Testis (tissue), 3 donors: ENCODE measurements around the gene GPR34. TPM values are rescaled to one million over a fixed set of nuclear protein-coding genes. Genes with fewer than 3 reads are reported as not detected.

Experiments
- DNase-seq: peaks from one replicate; pipeline ENCODE4 v3.0.0-alpha.2; 2019
- H3K27ac ChIP-seq, 2 donors: fragments of 200-600 bp; sonication (generic); one replicate each; pipeline ENCODE4 v1.5.1; 2019
- H3K27me3 ChIP-seq: fragments of 200-600 bp; sonication (generic); one replicate; pipeline ENCODE4 v1.5.1; 2019
- H3K36me3 ChIP-seq: fragments of 200-600 bp; sonication (generic); one replicate; pipeline ENCODE4 v1.5.1; 2017; ENCODE audit warnings: low read depth; ENCODE audit errors: missing control alignments
- H3K4me1 ChIP-seq: fragments of 200-600 bp; sonication (generic); one replicate; pipeline ENCODE4 v1.5.1; 2019
- H3K4me3 ChIP-seq, 2 donors: fragments of 200-600 bp; sonication (generic); one replicate each; pipeline ENCODE4 v1.5.1; 2017 to 2019
- H3K9me3 ChIP-seq: fragments of 200-600 bp; sonication (generic); one replicate; pipeline ENCODE4 v1.5.1; 2017
- POLR2A ChIP-seq: fragments of 450-650 bp; IDR thresholded peaks from one replicate; pipeline ENCODE4 v1.6.1; 2017; ENCODE audit warnings: antibody characterized with exemption, mild to moderate bottlenecking, moderate library complexity
- WGBS, 2 donors: methylation state at CpG; one replicate each; pipeline ENCODE4 v1.1.5; 2018; 5-methylcytosine and 5-hydroxymethylcytosine counted together
- intact Hi-C: fragments of 100-400 bp; cut with DNase I; formaldehyde crosslinking; loops from one replicate; pipeline ENCODE4 v1.15.1; 2023; ENCODE audit warnings: low total_unique reads
- polyA plus RNA-seq: library from polyadenylated mRNA; stranded (reverse); fragments of 350-450 nt; fragmentation: Illumina TruSeq; extraction: RNeasy Lipid Tissue Mini Kit (QIAGEN cat#74804); gene quantifications from one replicate; pipeline ENCODE4 v1.2.3, GENCODE V29; 2014; ENCODE audit warnings: low read depth, low replicate concordance; ENCODE audit not compliant: insufficient read depth
- total RNA-seq, 2 donors: library from RNA; depleted of rRNA; stranded (reverse); fragments of >200 nt; gene quantifications; one replicate each; pipeline ENCODE4 v1.2.3, GENCODE V29; 2016
- TF ChIP-seq, protein P1 (sequence below), 3 experiments: fragments of 450-650 bp in 2 of 3; fragments of 200-600 bp in 1 of 3; sonication (generic) in 1 of 3; IDR thresholded peaks; one replicate each; pipeline ENCODE4 v1.5.1; 2016 to 2019; ENCODE audit warnings: antibody characterized with exemption in 3 of 3, mild to moderate bottlenecking in 2 of 3, moderate library complexity in 1 of 3

The GPR34 gene
- total and polyA plus RNA-seq, 3 donors from 2014 or later, result 1.0 to 3.8 (median 3.5) TPM

DNA sequence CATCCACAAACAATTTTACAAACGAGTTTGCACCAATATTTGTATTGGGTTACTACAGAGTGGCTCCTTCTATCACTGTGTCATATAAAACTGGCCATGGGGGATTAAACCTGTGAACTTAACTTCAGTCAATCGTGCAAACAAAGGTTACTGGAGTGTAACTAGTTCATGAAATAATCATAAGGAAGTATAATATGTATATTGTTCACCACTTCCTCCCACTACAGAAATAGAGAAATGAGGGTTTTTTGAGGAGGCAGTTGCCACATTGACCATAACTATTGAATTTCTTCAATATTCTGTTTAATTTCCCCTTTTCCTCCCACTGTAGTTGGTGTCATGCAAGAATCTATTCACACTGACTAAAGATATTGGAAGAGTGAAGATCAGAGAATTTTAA, 35.1 kb downstream of the GPR34 start, which contains the start of gene GPR82:
Gene GPR82, plus strand, starts transcription at position 356 of the 400 bp plus-strand sequence. CDS start 2,846 bp downstream, outside the sequence.
- TF ChIP-seq, protein P1, sequence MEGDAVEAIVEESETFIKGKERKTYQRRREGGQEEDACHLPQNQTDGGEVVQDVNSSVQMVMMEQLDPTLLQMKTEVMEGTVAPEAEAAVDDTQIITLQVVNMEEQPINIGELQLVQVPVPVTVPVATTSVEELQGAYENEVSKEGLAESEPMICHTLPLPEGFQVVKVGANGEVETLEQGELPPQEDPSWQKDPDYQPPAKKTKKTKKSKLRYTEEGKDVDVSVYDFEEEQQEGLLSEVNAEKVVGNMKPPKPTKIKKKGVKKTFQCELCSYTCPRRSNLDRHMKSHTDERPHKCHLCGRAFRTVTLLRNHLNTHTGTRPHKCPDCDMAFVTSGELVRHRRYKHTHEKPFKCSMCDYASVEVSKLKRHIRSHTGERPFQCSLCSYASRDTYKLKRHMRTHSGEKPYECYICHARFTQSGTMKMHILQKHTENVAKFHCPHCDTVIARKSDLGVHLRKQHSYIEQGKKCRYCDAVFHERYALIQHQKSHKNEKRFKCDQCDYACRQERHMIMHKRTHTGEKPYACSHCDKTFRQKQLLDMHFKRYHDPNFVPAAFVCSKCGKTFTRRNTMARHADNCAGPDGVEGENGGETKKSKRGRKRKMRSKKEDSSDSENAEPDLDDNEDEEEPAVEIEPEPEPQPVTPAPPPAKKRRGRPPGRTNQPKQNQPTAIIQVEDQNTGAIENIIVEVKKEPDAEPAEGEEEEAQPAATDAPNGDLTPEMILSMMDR (IDR thresholded peaks at IDR 0.05), result no peak
- TF ChIP-seq POLR2A, result no peak
- H3K4me1 ChIP-seq, result no peaks in the 10 kb centered on the region
- intact Hi-C loops, result no loop called here
- WGBS, 2 donors, result 85 to 94% methylated on average over 2 of the region's 2 CpGs
- H3K27ac ChIP-seq, result no peak within 1 kb of the TSS
- no peaks in the 10 kb centered on the region for H3K27me3 ChIP-seq
- no peaks in the 10 kb centered on the region for H3K9me3 ChIP-seq
- DNase-seq, result no peak
- no peak within 1 kb of the TSS for H3K4me3 ChIP-seq
- H3K36me3 ChIP-seq, result no peaks in the 10 kb centered on the region

DNA sequence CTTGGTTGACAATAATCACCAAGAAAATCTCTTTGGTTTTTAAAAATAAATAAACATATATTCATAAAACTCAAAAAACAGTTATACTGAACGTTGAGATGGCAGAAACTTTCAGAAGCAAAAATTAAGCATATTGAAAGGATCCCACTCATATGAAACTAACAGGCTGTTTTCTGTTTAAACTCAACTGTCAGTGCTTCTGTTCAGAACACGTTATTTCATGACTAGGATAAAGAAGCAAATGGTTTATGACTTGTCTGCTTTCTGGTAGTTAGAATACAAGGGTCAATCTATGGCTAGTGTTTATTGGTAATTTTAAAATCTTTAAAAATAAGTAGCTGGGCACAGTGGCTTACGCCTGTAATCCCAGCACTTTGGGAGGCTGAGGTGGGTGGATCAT, 39.4 kb downstream of the GPR34 start:
- no peak for DNase-seq
- TF ChIP-seq POLR2A, result no peak
- TF ChIP-seq, protein P1 (IDR thresholded peaks at IDR 0.05), result no peak
- Histone ChIP-seq H3K9me3 (no peaks in the 10 kb centered on the region), H3K4me3 (no peak overlapping the region), H3K27me3 (no peaks in the 10 kb centered on the region), H3K27ac (no peak overlapping the region), H3K4me1 (no peaks in the 10 kb centered on the region), H3K36me3 (no peaks in the 10 kb centered on the region)
- intact Hi-C loops, result no loop called here
- WGBS, 2 donors, result 89 to 92% methylated on average over 3 of the region's 3 CpGs

DNA sequence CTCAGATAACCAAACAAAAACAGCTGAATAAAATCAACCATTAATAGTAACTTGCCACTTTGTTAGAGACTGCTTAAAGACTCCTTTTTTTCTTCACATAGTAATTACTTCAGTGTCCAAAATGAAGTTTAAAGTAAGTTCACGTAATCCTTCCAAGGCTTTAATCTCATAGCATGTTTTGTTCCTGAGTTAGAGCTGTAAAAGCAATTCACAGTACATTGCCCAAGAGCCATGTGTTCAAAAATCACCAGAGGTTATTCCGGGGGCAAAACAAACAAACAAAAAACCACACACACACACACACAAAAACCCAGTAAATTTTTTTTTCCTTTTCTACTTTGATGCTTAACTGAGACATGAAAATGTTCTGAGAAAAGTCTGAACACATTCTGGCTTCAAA, 41.3 kb downstream of the GPR34 start:
- Histone ChIP-seq H3K4me3 (no peak overlapping the region), H3K36me3 (no peaks in the 10 kb centered on the region), H3K9me3 (no peaks in the 10 kb centered on the region), H3K4me1 (no peaks in the 10 kb centered on the region), H3K27me3 (no peaks in the 10 kb centered on the region), H3K27ac (no peak overlapping the region)
- intact Hi-C loops, result no loop called here
- no peak for TF ChIP-seq POLR2A
- TF ChIP-seq, protein P1 (IDR thresholded peaks at IDR 0.05), result no peak
- DNase-seq, result no peak
- 55 to 56% methylated on average over 2 of the region's 2 CpGs for WGBS, 2 donors

DNA sequence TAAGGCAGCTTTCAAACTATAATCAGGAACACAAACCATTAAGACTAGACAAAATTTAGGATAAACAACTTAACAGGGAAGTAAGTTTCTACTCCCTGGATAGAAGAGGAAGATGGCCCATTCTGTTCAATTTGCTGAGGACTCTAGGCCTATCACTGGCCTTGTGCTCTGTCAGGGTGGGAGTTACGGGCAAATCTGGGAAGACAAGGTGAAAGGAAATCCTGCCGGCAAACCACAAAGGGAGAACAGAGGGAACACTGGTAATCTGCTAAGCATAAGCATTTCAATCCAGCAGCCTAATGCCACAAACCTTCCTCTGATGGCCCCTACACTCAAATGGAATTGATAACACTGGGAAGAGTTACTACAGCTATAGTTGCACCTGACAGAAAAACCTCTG, 43.5 kb downstream of the GPR34 start:
- no peak overlapping the region for H3K27ac ChIP-seq
- H3K4me1 ChIP-seq, result no peaks in the 10 kb centered on the region
- TF ChIP-seq POLR2A, result no peak
- TF ChIP-seq, protein P1 (IDR thresholded peaks at IDR 0.05), result no peak
- no peak overlapping the region for H3K4me3 ChIP-seq
- DNase-seq, result no peak
- no peaks in the 10 kb centered on the region for H3K27me3 ChIP-seq
- 69 to 76% methylated on average over 2 of the region's 2 CpGs for WGBS, 2 donors
- no peaks in the 10 kb centered on the region for H3K9me3 ChIP-seq
- intact Hi-C loops, result no loop called here
- no peaks in the 10 kb centered on the region for H3K36me3 ChIP-seq

DNA sequence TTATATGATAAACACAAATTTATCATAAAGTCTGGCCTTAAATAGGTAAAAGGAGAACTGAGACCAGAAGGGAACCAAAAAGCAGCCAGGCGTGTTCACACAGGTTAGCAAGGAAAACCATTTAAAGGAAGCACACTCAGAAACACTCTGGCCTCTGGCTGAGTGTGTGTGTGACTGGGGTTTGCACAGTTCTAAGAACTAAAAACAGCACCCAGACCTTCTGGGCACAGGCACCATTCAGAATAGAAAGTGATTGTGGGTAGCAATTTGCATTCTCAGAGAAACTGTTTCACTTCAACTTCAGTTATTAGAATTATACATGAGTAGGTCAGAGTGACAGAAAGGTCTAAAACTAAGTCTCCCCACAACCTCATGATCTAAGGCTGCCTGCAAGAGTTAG, 45.2 kb downstream of the GPR34 start:
- no peak for TF ChIP-seq POLR2A
- TF ChIP-seq, protein P1 (IDR thresholded peaks at IDR 0.05), result no peak
- H3K4me1 ChIP-seq, result no peaks in the 10 kb centered on the region
- DNase-seq, result no peak
- no peak overlapping the region for H3K27ac ChIP-seq
- intact Hi-C loops, result no loop called here
- H3K36me3 ChIP-seq, result no peaks in the 10 kb centered on the region
- no peaks in the 10 kb centered on the region for H3K9me3 ChIP-seq
- H3K27me3 ChIP-seq, result no peaks in the 10 kb centered on the region
- H3K4me3 ChIP-seq, result no peak overlapping the region
- WGBS, 2 donors, result 86 to 87% methylated on average over 1 of the region's 1 CpG
